GM23338 (cell line): ENCODE measurements around the gene RBM23. TPM values are rescaled to one million over a fixed set of nuclear protein-coding genes. Genes with fewer than 3 reads are reported as not detected.

Experiments
- ATAC-seq: fragments of 200-7000 bp; cut with Tn5 transposase; 3 replicates; pipeline ENCODE4 v1.9.1; 2020
- DNase-seq: peaks from one replicate; pipeline ENCODE4 v3.0.0-alpha.2; 2015; ENCODE audit warnings: low spot score
- H2AFZ ChIP-seq: fragments of 200-600 bp; sonication (generic); 2 replicates; pipeline ENCODE4 v1.8.0; 2016; ENCODE audit warnings: antibody characterized with exemption, mild to moderate bottlenecking, moderate library complexity
- H3F3A ChIP-seq: fragments of 200-600 bp; sonication (generic); replicated peaks from 2 replicates; pipeline ENCODE4 v1.8.0; 2017; ENCODE audit warnings: antibody characterized with exemption, mixed run types, low read depth
- H3K27ac ChIP-seq: fragments of 200-600 bp; sonication (generic); 2 replicates; pipeline ENCODE4 v1.6.1; 2016; ENCODE audit warnings: low read depth
- H3K27me3 ChIP-seq: fragments of 200-600 bp; sonication (generic); 2 replicates; pipeline ENCODE4 v1.8.0; 2016; ENCODE audit warnings: mild to moderate bottlenecking, mixed run types, moderate library complexity; ENCODE audit not compliant: insufficient read depth
- H3K36me3 ChIP-seq: fragments of 200-600 bp; sonication (generic); 2 replicates; pipeline ENCODE4 v1.8.0; 2016; ENCODE audit warnings: mild to moderate bottlenecking; ENCODE audit not compliant: insufficient read depth
- H3K4me1 ChIP-seq: fragments of 200-600 bp; sonication (generic); 2 replicates; pipeline ENCODE4 v1.8.0; 2016; ENCODE audit warnings: mild to moderate bottlenecking, moderate library complexity; ENCODE audit not compliant: insufficient read depth
- H3K4me2 ChIP-seq: fragments of 200-600 bp; sonication (generic); 2 replicates; pipeline ENCODE4 v1.7.1; 2017; ENCODE audit warnings: mixed run types
- H3K4me3 ChIP-seq: fragments of 200-600 bp; sonication (generic); 2 replicates; pipeline ENCODE4 v1.6.1; 2016; ENCODE audit warnings: mixed run types
- H3K79me2 ChIP-seq: fragments of 200-600 bp; sonication (generic); replicated peaks from 2 replicates; pipeline ENCODE4 v1.8.0; 2017; ENCODE audit warnings: mild to moderate bottlenecking; ENCODE audit not compliant: insufficient read depth
- H3K9me2 ChIP-seq: fragments of 200-600 bp; sonication (generic); 2 replicates; pipeline ENCODE4 v1.8.0; 2017; ENCODE audit not compliant: insufficient read depth
- H4K20me1 ChIP-seq: fragments of 200-600 bp; sonication (generic); replicated peaks from 2 replicates; pipeline ENCODE4 v1.8.0; 2017; ENCODE audit warnings: mild to moderate bottlenecking; ENCODE audit not compliant: insufficient read depth
- H3K27ac Mint-ChIP-seq: 2 replicates; pipeline ENCODE4 v1.8.0; 2020; ENCODE audit warnings: inconsistent platforms, mild to moderate bottlenecking, moderate library complexity, mixed read lengths
- H3K27me3 Mint-ChIP-seq: 3 replicates; pipeline ENCODE4 v1.8.0; 2022; ENCODE audit warnings: low read depth, mild to moderate bottlenecking, moderate library complexity, mixed read lengths, inconsistent platforms; ENCODE audit not compliant: insufficient read depth, poor library complexity
- H3K36me3 Mint-ChIP-seq: 3 replicates; pipeline ENCODE4 v1.8.0; 2021; ENCODE audit warnings: low read depth, mild to moderate bottlenecking, inconsistent platforms, moderate library complexity, mixed read lengths
- H3K4me1 Mint-ChIP-seq: 3 replicates; pipeline ENCODE4 v1.8.0; 2020; ENCODE audit warnings: mild to moderate bottlenecking, inconsistent platforms, mixed read lengths
- H3K4me3 Mint-ChIP-seq: 3 replicates; pipeline ENCODE4 v1.8.0; 2021; ENCODE audit warnings: moderate library complexity, mild to moderate bottlenecking, inconsistent platforms, mixed read lengths
- H3K9me3 Mint-ChIP-seq: 3 replicates; pipeline ENCODE4 v1.8.0; 2020; ENCODE audit warnings: moderate library complexity, mild to moderate bottlenecking, inconsistent platforms, mixed read lengths
- CREB1 ChIP-seq: fragments of 250-450 bp; sonication (Bioruptor Pico); IDR thresholded peaks from 2 replicates; pipeline ENCODE4 v1.5.0; 2020; ENCODE audit warnings: low read depth, mild to moderate bottlenecking, moderate library complexity
- EZH2phosphoT487 ChIP-seq: fragments of 200-600 bp; sonication (generic); IDR thresholded peaks from one replicate; pipeline ENCODE4 v1.8.1; 2018; ENCODE audit warnings: antibody characterized with exemption; ENCODE audit not compliant: unreplicated experiment
- JUNB ChIP-seq: IDR thresholded peaks from one replicate; pipeline ENCODE4 v1.6.1; 2016; ENCODE audit warnings: antibody characterized with exemption; ENCODE audit not compliant: unreplicated experiment
- NANOG ChIP-seq: IDR thresholded peaks from 2 replicates; pipeline ENCODE4 v1.6.1; 2016; ENCODE audit warnings: antibody characterized with exemption, borderline replicate concordance
- ZNF114 ChIP-seq: fragments of 250-450 bp; sonication (Bioruptor Pico); IDR thresholded peaks from 2 replicates; pipeline ENCODE4 v1.5.0; 2020; ENCODE audit warnings: mild to moderate bottlenecking, moderate library complexity
- polyA plus RNA-seq: library from polyadenylated mRNA; unstranded; fragments of >200 nt; fragmentation: Nextera tagmentation; extraction: Ambion mirVana; gene quantifications from 2 replicates; pipeline ENCODE4 v1.2.1, GENCODE V29; 2016
- total RNA-seq: library from RNA; depleted of rRNA; stranded (reverse); fragments of >200 nt; shearing (Covaris generic); gene quantifications from 2 replicates; pipeline ENCODE4 v1.2.3, GENCODE V29; 2014
- TF ChIP-seq, protein P1 (sequence below): IDR thresholded peaks from 2 replicates; pipeline ENCODE4 v1.6.1; 2016; ENCODE audit warnings: antibody characterized with exemption
- TF ChIP-seq, protein P2 (sequence below): fragments of 250-450 bp; sonication (Bioruptor Pico); IDR thresholded peaks from 2 replicates; pipeline ENCODE4 v1.5.0; 2020; ENCODE audit warnings: mild to moderate bottlenecking, moderate library complexity
- TF ChIP-seq, protein P3 (sequence below), 2 experiments: fragments of 200-600 bp in 1 of 2; sonication (generic) in 1 of 2; conservative IDR thresholded peaks; 2 replicates each; pipeline versions ENCODE4 v1.5.1 to v1.6.1; 2016 to 2017; ENCODE audit warnings: antibody characterized with exemption in 2 of 2, low read depth in 2 of 2, mild to moderate bottlenecking in 2 of 2, moderate library complexity in 1 of 2

The RBM23 gene
- total and polyA plus RNA-seq, 2 experiments from 2014 or later, result 14.4 to 52.8 TPM

DNA sequence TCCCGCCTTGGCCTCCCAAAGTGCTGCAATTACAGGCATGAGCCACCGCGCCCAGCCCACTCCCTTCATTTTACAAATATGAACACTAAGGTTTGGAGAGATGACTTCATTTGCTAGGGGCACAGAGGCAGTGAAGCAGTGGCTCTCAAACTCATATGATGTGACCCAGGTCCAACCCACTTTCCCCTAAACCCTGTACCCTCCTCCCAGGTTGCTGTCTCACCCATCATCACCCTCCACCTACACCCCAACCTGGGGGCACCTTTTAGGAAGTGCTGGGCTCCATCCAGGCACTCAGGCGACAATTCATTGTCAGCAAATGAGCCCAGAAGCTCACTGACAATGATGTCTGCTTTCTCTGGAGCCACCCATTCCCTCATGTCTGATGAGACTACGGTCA, 4.8 kb upstream of the RBM23 start:
- Histone ChIP-seq H3F3A (peaks cover 22% of the 10 kb centered on the region), H3K27me3 (no peaks in the 10 kb centered on the region), H3K4me1 (peaks cover 15% of the 10 kb centered on the region), H4K20me1 (peaks cover 3% of the 10 kb centered on the region; the same call in 1 of the 2 replicates), H3K4me2 (no peak overlapping the region), H3K4me3 (no peak overlapping the region), H3K9me2 (no peaks in the 10 kb centered on the region), H3K79me2 (peaks cover 21% of the 10 kb centered on the region), H2AFZ (no peak overlapping the region), H3K36me3 (peaks cover 63% of the 10 kb centered on the region), H3K27ac (no peak overlapping the region)
- Mint-ChIP-seq H3K36me3 (peaks cover 75% of the 10 kb centered on the region), H3K27me3 (peaks cover 7% of the 10 kb centered on the region), H3K4me3 (no peak overlapping the region), H3K4me1 (peaks cover 12% of the 10 kb centered on the region; the same call in 2 of the 3 replicates), H3K27ac (no peak overlapping the region), H3K9me3 (no peaks in the 10 kb centered on the region; the same call in 2 of the 3 replicates)
- ATAC-seq (no peak), DNase-seq (no peak)
- TF ChIP-seq JUNB (no peak), EZH2phosphoT487 (no peak), ZNF114 (CRISPR knock-in tag) (no peak), NANOG (no peak), CREB1 (CRISPR knock-in tag) (no peak)
- TF ChIP-seq, protein P1, sequence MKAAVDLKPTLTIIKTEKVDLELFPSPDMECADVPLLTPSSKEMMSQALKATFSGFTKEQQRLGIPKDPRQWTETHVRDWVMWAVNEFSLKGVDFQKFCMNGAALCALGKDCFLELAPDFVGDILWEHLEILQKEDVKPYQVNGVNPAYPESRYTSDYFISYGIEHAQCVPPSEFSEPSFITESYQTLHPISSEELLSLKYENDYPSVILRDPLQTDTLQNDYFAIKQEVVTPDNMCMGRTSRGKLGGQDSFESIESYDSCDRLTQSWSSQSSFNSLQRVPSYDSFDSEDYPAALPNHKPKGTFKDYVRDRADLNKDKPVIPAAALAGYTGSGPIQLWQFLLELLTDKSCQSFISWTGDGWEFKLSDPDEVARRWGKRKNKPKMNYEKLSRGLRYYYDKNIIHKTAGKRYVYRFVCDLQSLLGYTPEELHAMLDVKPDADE, result no peak
- TF ChIP-seq, protein P2, sequence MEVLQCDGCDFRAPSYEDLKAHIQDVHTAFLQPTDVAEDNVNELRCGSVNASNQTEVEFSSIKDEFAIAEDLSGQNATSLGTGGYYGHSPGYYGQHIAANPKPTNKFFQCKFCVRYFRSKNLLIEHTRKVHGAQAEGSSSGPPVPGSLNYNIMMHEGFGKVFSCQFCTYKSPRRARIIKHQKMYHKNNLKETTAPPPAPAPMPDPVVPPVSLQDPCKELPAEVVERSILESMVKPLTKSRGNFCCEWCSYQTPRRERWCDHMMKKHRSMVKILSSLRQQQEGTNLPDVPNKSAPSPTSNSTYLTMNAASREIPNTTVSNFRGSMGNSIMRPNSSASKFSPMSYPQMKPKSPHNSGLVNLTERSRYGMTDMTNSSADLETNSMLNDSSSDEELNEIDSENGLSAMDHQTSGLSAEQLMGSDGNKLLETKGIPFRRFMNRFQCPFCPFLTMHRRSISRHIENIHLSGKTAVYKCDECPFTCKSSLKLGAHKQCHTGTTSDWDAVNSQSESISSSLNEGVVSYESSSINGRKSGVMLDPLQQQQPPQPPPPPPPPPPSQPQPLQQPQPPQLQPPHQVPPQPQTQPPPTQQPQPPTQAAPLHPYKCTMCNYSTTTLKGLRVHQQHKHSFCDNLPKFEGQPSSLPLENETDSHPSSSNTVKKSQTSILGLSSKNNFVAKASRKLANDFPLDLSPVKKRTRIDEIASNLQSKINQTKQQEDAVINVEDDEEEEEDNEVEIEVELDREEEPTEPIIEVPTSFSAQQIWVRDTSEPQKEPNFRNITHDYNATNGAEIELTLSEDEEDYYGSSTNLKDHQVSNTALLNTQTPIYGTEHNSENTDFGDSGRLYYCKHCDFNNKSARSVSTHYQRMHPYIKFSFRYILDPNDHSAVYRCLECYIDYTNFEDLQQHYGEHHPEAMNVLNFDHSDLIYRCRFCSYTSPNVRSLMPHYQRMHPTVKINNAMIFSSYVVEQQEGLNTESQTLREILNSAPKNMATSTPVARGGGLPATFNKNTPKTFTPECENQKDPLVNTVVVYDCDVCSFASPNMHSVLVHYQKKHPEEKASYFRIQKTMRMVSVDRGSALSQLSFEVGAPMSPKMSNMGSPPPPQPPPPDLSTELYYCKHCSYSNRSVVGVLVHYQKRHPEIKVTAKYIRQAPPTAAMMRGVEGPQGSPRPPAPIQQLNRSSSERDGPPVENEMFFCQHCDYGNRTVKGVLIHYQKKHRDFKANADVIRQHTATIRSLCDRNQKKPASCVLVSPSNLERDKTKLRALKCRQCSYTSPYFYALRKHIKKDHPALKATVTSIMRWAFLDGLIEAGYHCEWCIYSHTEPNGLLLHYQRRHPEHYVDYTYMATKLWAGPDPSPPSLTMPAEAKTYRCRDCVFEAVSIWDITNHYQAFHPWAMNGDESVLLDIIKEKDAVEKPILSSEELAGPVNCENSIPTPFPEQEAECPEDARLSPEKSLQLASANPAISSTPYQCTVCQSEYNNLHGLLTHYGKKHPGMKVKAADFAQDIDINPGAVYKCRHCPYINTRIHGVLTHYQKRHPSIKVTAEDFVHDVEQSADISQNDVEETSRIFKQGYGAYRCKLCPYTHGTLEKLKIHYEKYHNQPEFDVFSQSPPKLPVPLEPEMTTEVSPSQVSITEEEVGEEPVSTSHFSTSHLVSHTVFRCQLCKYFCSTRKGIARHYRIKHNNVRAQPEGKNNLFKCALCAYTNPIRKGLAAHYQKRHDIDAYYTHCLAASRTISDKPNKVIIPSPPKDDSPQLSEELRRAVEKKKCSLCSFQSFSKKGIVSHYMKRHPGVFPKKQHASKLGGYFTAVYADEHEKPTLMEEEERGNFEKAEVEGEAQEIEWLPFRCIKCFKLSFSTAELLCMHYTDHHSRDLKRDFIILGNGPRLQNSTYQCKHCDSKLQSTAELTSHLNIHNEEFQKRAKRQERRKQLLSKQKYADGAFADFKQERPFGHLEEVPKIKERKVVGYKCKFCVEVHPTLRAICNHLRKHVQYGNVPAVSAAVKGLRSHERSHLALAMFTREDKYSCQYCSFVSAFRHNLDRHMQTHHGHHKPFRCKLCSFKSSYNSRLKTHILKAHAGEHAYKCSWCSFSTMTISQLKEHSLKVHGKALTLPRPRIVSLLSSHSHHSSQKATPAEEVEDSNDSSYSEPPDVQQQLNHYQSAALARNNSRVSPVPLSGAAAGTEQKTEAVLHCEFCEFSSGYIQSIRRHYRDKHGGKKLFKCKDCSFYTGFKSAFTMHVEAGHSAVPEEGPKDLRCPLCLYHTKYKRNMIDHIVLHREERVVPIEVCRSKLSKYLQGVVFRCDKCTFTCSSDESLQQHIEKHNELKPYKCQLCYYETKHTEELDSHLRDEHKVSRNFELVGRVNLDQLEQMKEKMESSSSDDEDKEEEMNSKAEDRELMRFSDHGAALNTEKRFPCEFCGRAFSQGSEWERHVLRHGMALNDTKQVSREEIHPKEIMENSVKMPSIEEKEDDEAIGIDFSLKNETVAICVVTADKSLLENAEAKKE (CRISPR knock-in tag), result no peak
- TF ChIP-seq, protein P3, sequence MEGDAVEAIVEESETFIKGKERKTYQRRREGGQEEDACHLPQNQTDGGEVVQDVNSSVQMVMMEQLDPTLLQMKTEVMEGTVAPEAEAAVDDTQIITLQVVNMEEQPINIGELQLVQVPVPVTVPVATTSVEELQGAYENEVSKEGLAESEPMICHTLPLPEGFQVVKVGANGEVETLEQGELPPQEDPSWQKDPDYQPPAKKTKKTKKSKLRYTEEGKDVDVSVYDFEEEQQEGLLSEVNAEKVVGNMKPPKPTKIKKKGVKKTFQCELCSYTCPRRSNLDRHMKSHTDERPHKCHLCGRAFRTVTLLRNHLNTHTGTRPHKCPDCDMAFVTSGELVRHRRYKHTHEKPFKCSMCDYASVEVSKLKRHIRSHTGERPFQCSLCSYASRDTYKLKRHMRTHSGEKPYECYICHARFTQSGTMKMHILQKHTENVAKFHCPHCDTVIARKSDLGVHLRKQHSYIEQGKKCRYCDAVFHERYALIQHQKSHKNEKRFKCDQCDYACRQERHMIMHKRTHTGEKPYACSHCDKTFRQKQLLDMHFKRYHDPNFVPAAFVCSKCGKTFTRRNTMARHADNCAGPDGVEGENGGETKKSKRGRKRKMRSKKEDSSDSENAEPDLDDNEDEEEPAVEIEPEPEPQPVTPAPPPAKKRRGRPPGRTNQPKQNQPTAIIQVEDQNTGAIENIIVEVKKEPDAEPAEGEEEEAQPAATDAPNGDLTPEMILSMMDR (conservative IDR thresholded peaks at IDR 0.05; ENCODE audit: low read depth in 2 of 2), result no peak
